ENCODE data around the gene TPT1. TPM values are rescaled to one million over a fixed set of nuclear protein-coding genes. Genes with fewer than 3 reads are reported as not detected.

Gene TPT1
- total RNA-seq = 1,422 and 1,751 TPM in 2 replicates

GRCh38 chr13:45341034-45341798, at the start of gene TPT1:
Gene TPT1, minus strand, starts transcription at chr13:45341183. Its CDS starts 114 bp downstream, at chr13:45341069.

Other genes with a start within 250 kb of the TPT1 start
- gene GTF2F2, start 220.7 kb downstream of the TPT1 start, total RNA-seq = 23.1 and 32.3 TPM in 2 replicates
- gene KCTD4, start 140.1 kb downstream of the TPT1 start, total RNA-seq = not detected in 2 replicates
- 2.0 and 3.0 TPM in 2 replicates for gene SLC25A30, start 77.2 kb upstream of the TPT1 start, total RNA-seq
- gene COG3, start 123.8 kb upstream of the TPT1 start, total RNA-seq = 21.4 and 27.7 TPM in 2 replicates

Measured in myometrial cell (primary cell).